ENCODE results near the gene SMYD4. TPM values are rescaled to one million over a fixed set of nuclear protein-coding genes. Genes with fewer than 3 reads are reported as not detected.
"Not testable (repeated sequence)": the region's sequence is repeated elsewhere in the genome, so short reads cannot be mapped to it uniquely, and the experiment has no call there.

SMYD4 gene
- polyA plus RNA-seq, 12 donors = 6.3 to 17.1 (median 7.7) TPM; not detected in 1

GRCh38 chr17:1755827-1756262, 73.9 kb downstream of the SMYD4 start:
- no peak for DNase-seq

- DNase-seq = no peak
Observed at GRCh38 chr17:1755252-1755826, 74.4 kb downstream of the SMYD4 start.

- DNase-seq = no peak
Observed at GRCh38 chr17:1754430-1755112, 75.1 kb downstream of the SMYD4 start.

- DNase-seq = no peak
Observed at GRCh38 chr17:1753767-1754429, 75.8 kb downstream of the SMYD4 start.

- DNase-seq = no peak
Observed at GRCh38 chr17:1752425-1753262, 77.1 kb downstream of the SMYD4 start.

GRCh38 chr17:1750628-1751027, 79.1 kb downstream of the SMYD4 start:
- no peak for DNase-seq

GRCh38 chr17:1746975-1747543, 82.6 kb downstream of the SMYD4 start:
- no peak for DNase-seq

- DNase-seq = no peak
Observed at GRCh38 chr17:1745513-1746020, 84.1 kb downstream of the SMYD4 start.

- DNase-seq = no peak
Observed at GRCh38 chr17:1744551-1745512, 84.9 kb downstream of the SMYD4 start.

- no peak for DNase-seq
Observed at GRCh38 chr17:1743088-1743439, 86.6 kb downstream of the SMYD4 start.

- no peak for DNase-seq
Observed at GRCh38 chr17:1742371-1743087, 87.2 kb downstream of the SMYD4 start, which contains the start of gene SERPINF2. SERPINF2 (plus strand) TSS chr17:1742871; CDS start chr17:1744996, 2,125 bp downstream.

- not testable (repeated sequence) for DNase-seq
Observed at GRCh38 chr17:1741899-1742298, 87.8 kb downstream of the SMYD4 start.

- DNase-seq = no peak
Observed at GRCh38 chr17:1737531-1738291, 92.0 kb downstream of the SMYD4 start.

GRCh38 chr17:1736348-1737281, 93.1 kb downstream of the SMYD4 start:
- no peak for DNase-seq

- DNase-seq = no peak
Observed at GRCh38 chr17:1735834-1736347, 93.8 kb downstream of the SMYD4 start.

- no peak for DNase-seq
Observed at GRCh38 chr17:1735418-1735817, 94.3 kb downstream of the SMYD4 start.

GRCh38 chr17:1733759-1734158, 95.9 kb downstream of the SMYD4 start:
- no peak for DNase-seq
